Kidney (tissue), 14 donors: ENCODE measurements around the gene FHL1. TPM values are rescaled to one million over a fixed set of nuclear protein-coding genes. Genes with fewer than 3 reads are reported as not detected.
"Not testable (repeated sequence)": the region's sequence is repeated elsewhere in the genome, so short reads cannot be mapped to it uniquely, and the experiment has no call there.

Experiments
- DNase-seq, 5 donors: peaks; one replicate each; pipeline ENCODE4 v3.0.0-alpha.2; 2013 to 2020
- FAIRE-seq: peaks from 2 replicates; lab custom pipeline; 2012; peaks lifted over from hg19 to GRCh38; lab: Jason Lieb, UNC
- H3K27ac ChIP-seq, 2 donors: one replicate each; pipeline ENCODE4 v1.7.0; 2013; ENCODE audit warnings: low read depth in 2 of 2, low read length in 2 of 2, inconsistent platforms in 1 of 2
- H3K27me3 ChIP-seq: one replicate; pipeline ENCODE4 v1.7.1; 2013; ENCODE audit warnings: low read length, inconsistent platforms; ENCODE audit not compliant: control insufficient read depth, insufficient read depth
- H3K36me3 ChIP-seq, 3 donors: one replicate each; pipeline versions ENCODE4 v1.7.0 to v1.7.1; 2013; ENCODE audit warnings: low read length in 3 of 3, control low read depth in 1 of 3, inconsistent platforms in 1 of 3; ENCODE audit not compliant: insufficient read depth in 3 of 3, control insufficient read depth in 2 of 3
- H3K4me1 ChIP-seq, 3 donors: one replicate each; pipeline versions ENCODE4 v1.7.0 to v1.7.1; 2013; ENCODE audit warnings: low read length in 3 of 3, inconsistent platforms in 1 of 3, low read depth in 1 of 3; ENCODE audit not compliant: control insufficient read depth in 2 of 3, insufficient read depth in 2 of 3
- H3K4me3 ChIP-seq, 3 donors: one replicate each; pipeline versions ENCODE4 v1.7.0 to v1.8.1; 2013; ENCODE audit warnings: low read length in 3 of 3, control low read depth in 1 of 3, inconsistent platforms in 1 of 3
- H3K9ac ChIP-seq, 3 donors: one replicate each; pipeline versions ENCODE4 v1.7.0 to v1.7.1; 2013; ENCODE audit warnings: low read length in 3 of 3, control low read depth in 1 of 3, inconsistent platforms in 1 of 3
- H3K9me3 ChIP-seq, 3 donors: one replicate each; pipeline versions ENCODE4 v1.7.0 to v1.7.1; 2013; ENCODE audit warnings: low read length in 3 of 3, control low read depth in 1 of 3, inconsistent platforms in 1 of 3; ENCODE audit not compliant: control insufficient read depth in 2 of 3, insufficient read depth in 1 of 3
- CTCF ChIP-seq: IDR thresholded peaks from 3 replicates; pipeline ENCODE4 v1.5.1; 2012; ENCODE audit warnings: mild to moderate bottlenecking, moderate library complexity, borderline replicate concordance; ENCODE audit not compliant: insufficient read depth; ENCODE audit errors: extremely low read depth
- intact Hi-C: fragments of 100-400 bp; cut with DNase I; formaldehyde crosslinking; loops from one replicate; pipeline ENCODE4 v1.11.1; 2022
- polyA plus RNA-seq: library from polyadenylated mRNA; stranded (reverse); fragments of 350-450 nt; fragmentation: Illumina TruSeq; extraction: RNeasy Lipid Tissue Mini Kit (QIAGEN cat#74804); gene quantifications from one replicate; pipeline ENCODE4 v1.2.3, GENCODE V29; 2014; ENCODE audit warnings: low read depth, low replicate concordance; ENCODE audit not compliant: insufficient read depth
- total RNA-seq: library from RNA; stranded (reverse); fragmentation: NEBNext Ultra II Directional; extraction: Animal tissue kit (Norgen Biotek cat#: 25700); gene quantifications from one replicate; pipeline ENCODE4 v1.2.1, GENCODE V29; 2021
- donor health status: control.
- donor health status: control.
- donor health status: control.
- donor health status: control.
- donor health status: control.
- donor health status: DM: yes; HTN: yes; CAD: no.
- donor health status: Normal renal cell carcinoma (clear cell type).

The FHL1 gene
- total and polyA plus RNA-seq, 2 donors from 2014 or later: 44.0 to 168 TPM

DNA sequence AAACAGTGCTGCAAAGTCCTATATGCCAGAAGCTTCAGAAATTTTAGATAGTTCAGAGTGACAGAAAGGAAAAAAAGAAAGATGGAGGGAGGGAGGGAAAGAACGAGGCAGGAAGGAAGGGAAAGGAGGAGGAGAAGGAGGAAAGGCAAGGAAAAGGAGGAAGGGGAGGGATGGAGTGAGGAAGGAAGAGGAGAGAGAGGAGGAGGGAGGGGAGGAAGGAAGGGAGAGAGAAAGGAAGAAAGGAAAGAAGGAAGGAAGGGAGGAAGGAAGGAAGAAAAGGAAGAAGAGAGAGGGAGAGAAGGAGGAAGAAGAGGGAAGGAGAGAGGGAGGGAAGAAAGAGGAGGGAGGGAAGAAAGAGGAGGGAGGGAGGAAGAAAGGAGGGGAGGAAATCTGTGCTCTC is 42.4 kb upstream of the FHL1 start:
- H3K36me3 ChIP-seq: no peaks in the 10 kb centered on the region
- no peak overlapping the region for H3K27ac ChIP-seq
- no peak for TF ChIP-seq CTCF
- no peak overlapping the region for H3K4me3 ChIP-seq
- H3K4me1 ChIP-seq: no peaks in the 10 kb centered on the region
- DNase-seq (no peak), FAIRE-seq (no peak)
- H3K27me3 ChIP-seq: no peaks in the 10 kb centered on the region
- H3K9ac ChIP-seq: no peak overlapping the region
- no peaks in the 10 kb centered on the region for H3K9me3 ChIP-seq
- intact Hi-C loops: no loop called here

DNA sequence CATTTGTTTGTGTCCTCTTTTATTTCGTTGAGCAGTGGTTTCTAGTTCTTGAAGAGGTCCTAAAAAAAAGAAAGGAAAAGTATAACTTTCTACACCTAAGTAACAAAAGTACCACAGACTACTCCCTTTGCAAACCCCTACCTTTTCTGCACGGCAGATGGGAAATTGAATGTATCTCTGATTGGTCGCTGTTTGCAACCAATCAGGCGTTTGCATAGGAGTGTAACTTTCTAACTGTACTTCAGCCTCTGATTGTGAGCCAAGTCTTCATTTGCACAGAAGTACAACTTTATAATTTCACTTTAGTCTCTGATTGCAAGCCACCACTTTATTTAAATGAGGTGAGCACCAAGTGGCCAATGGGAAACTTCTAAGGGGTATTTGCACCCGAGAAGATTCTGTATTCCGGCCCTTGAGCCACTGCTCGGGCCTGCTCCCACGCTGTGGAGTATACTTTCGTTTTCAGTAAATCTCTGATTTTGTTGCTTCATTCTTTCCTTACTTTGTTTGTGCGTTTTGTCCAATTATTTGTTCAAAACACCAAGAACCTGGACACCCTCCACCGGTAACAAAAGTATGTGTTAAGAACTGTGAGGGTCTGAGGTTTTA is 40.3 kb upstream of the FHL1 start:
- no peak overlapping the region for H3K27ac ChIP-seq
- no peak for TF ChIP-seq CTCF
- FAIRE-seq: no peak

GRCh38 chrX:136108905-136109304 is 38.4 kb upstream of the FHL1 start:
- H3K9me3 ChIP-seq, H3K4me3 ChIP-seq, H3K9ac ChIP-seq, H3K36me3 ChIP-seq, FAIRE-seq, H3K27me3 ChIP-seq, DNase-seq, intact Hi-C loops, H3K4me1 ChIP-seq, H3K27ac ChIP-seq: not testable (repeated sequence)

More for the DNA sequence above, 40.3 kb upstream of the FHL1 start:
- no peaks in the 10 kb centered on the region for H3K4me1 ChIP-seq
- no peak for DNase-seq
- no peaks in the 10 kb centered on the region for H3K27me3 ChIP-seq
- no peaks in the 10 kb centered on the region for H3K36me3 ChIP-seq
- no peak overlapping the region for H3K4me3 ChIP-seq
- H3K9ac ChIP-seq: no peak overlapping the region
- H3K9me3 ChIP-seq: no peaks in the 10 kb centered on the region
- intact Hi-C loops: no loop called here

DNA sequence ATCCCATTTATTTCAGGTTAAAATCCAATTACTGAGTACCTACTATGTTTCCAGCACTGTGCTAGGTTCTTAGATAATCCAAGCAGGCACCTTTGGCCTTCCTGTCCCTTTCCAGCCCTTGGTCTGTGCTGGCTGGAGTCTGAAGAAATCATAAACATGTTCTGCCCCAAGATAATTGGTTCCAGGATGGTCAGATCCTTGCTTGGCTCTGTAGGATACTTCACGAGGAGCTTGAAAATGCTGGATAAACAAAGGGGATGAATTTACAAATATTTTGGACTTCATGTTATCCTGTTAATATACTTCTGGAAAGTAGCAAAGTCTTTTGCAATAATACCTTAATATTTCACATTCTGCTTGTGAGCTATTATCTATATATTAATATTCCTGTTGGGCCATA is 35.0 kb upstream of the FHL1 start:
- DNase-seq: no peak
- no peak for TF ChIP-seq CTCF
- Histone ChIP-seq H3K27ac (no peak overlapping the region), H3K4me3 (no peak overlapping the region), H3K9me3 (no peaks in the 10 kb centered on the region), H3K4me1 (no peaks in the 10 kb centered on the region), H3K36me3 (no peaks in the 10 kb centered on the region), H3K9ac (no peak overlapping the region), H3K27me3 (no peaks in the 10 kb centered on the region)
- intact Hi-C loops: no loop called here
- no peak for FAIRE-seq
